ENCODE data around the gene GGTA1.
A peak's percentile ranks its signal among the peaks of the same experiment; 100 is the strongest.

Gene GGTA1

DNA sequence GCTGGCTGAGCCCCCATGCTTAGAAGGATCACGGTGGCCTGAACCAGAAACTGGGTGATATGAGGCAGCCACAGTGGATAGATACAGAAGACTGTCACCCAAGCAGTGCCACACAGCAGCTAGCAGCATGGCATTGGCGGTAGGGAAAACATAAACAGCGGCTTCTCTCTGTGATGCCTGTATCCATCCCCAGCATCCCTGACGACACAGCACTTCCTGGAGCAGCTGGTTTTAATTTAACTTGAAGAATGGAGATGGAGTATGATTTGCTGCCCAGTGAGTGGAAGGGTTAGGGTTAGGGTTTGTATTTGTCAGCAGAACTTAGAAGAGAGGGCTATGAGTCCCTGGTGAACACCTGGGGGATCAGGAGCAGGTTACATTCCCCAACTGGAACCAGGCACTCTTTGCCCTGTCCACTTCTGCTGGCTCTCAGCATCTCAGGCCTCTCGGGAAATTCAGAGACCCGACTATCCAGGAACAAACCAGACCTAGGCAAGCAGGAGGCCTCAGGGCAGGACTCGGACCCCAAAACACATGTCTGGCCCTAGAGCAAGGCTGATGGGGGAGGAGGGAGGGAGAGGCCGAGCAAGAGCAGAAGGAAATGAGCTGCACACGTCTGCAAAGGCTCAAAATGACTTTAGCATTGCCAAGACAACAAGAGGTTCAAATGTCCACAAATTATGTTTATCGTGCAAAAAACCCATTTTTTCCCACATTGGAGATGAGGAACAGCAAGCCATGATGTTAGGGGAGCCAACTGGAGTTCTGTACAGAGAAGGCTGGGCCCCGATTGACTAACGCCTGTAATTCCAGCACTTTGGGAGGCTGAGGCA, 6.5 kb upstream of the GGTA1 start:
- no peak for DNase-seq
- in situ Hi-C loops (cut with MboI; ENCODE audit: low pct_unique_long_range_greater_than_20kb, low sequenced_read_pairs): no loop called here

DNA sequence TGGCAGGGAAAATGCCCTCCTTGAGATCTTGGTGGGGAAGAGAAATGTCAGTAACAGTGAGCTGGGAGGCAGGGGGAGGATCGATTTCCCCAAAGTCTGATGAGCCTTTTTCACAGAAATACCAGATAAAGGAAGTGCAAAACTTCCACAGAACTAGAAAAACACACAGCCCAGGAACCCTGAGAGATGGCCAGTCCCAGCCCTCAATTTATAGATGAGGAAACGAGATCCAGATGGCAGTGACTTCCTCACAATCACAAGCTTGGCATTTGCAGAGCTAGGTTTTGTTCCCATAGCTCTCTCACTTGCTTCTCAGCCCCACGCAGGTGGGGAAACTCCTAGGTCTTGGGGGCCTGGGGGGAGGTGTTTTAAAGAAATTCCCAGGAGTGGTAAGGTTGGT, 3.8 kb upstream of the GGTA1 start:
- DNase-seq: peak; percentile 75
- in situ Hi-C loops (cut with MboI; ENCODE audit: low pct_unique_long_range_greater_than_20kb, low sequenced_read_pairs): no loop called here

DNA sequence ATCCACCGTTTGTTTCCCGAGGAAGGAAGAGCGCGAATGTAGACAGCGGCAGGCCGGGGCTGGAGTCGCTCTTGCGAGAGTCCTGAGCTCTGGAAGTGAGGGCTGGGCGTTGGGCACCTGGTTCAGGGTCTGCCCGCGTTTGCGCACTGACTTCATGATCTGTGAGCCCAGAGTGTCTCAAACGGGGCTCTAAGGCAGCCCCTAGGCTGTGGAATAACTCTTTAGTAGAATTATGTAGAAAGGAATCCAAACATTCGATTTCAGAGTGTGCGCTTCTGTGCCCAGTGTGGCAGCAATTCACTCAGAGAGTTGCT, 478 bp upstream of the GGTA1 start:
- DNase-seq: no peak
- in situ Hi-C loops (cut with MboI; ENCODE audit: low pct_unique_long_range_greater_than_20kb, low sequenced_read_pairs): no loop called here

DNA sequence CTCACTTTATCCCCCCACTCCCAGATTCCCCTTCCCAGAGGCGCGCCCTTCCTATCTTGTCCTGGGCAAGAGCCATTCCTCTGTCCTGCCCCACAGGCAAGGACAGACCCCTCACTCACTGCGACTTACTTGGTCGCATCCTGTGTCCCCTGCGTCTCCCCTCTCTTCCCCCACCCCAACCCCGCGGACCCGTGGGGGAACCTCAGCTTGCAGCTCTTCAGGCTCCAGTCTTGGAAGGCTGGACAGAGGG, 542 bp downstream of the GGTA1 start:
- DNase-seq: no peak
- in situ Hi-C loops (cut with MboI; ENCODE audit: low pct_unique_long_range_greater_than_20kb, low sequenced_read_pairs): no loop called here

DNA sequence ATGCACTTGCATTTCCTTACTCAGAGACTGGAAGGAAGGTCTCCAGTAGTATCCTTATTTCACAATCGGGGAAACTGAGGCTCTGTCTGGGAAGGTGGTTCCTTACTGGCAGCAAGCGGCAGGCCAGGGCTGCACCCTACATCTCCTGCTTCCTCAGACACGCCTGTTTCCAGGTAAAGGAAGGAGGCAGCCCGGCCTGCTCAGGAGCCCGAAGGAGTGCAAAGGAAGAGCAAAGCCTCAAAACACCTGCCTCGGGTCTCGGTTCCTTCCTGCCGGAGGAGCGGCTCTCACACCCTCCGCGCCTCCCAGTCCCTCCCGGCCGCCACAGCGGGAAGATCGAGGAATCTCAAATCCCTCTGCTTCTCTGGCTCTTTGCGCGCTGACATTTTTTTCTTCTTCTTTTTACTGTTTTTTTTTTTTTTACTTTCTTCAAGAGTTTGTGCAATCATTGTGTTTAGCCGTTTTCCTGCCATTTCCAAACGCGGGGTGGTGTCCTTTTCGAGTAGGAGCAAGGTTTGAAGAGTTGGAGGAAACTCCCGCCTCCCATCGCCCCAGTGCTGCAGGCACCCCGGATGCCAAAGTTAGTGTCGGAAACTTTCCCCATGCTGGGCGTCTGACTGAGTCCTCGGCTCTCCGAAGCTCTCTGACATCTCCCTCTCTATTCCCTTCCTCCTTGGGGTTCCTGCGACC, 1.0 kb downstream of the GGTA1 start:
- in situ Hi-C loops (cut with MboI; ENCODE audit: low pct_unique_long_range_greater_than_20kb, low sequenced_read_pairs): no loop called here
- DNase-seq: peak; percentile 37

DNA sequence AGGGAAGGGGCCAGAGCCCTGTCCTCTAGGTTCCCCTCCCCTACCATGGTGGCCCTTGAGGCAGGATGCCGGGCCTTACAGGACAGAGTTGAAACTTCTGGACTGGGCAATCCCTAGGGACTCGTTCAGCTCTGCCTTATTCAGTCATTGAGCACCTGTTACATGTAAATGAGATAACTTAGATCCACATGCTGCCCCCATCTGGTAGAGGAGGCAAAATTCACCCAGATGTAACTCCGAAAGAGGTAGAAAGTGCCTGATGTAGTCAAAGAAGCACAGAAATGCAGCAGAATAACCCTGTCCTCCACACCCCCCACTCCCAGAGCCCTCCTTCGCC, 1.5 kb downstream of the GGTA1 start:
- in situ Hi-C loops (cut with MboI; ENCODE audit: low pct_unique_long_range_greater_than_20kb, low sequenced_read_pairs): no loop called here
- DNase-seq: peak; percentile 89

DNA sequence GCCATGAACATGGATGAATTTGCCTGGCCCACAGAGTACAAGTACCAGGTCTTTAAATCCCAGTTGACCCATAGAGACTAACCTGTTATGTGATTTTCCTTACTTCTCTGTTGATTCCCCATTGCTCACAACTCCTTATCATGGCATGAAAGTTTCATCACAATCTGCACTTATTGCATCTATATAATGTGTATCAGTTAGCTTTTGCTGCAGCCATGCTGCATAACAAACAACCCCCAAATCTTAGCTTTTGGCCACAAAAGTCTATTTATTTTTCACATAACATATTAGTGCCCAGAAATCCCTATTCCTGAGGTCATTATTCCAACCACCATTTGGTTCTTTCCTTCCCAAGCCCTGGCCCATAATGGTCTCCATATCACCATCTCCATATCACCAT, 3.7 kb downstream of the GGTA1 start:
- in situ Hi-C loops (cut with MboI; ENCODE audit: low pct_unique_long_range_greater_than_20kb, low sequenced_read_pairs): no loop called here
- no peak for DNase-seq

DNA sequence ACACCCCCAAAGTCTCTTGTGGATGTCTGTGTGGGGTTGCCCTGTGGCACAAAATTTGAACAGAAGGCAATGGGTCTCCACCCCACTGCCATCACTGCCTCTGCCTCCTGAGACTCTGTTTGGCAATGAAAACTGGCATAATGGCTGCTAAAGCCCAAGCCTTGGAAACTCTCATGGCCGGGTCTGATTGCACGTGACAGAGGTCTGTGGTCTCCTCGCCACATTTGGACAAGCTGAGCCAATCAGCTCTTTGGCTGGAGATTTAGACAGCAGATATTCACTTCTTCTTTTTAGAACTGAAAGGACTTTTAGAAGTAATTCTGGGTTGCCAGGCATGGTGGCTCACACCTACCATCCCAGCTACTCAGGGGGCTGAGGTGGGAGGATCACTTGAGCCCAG, 5.5 kb downstream of the GGTA1 start:
- in situ Hi-C loops (cut with MboI; ENCODE audit: low pct_unique_long_range_greater_than_20kb, low sequenced_read_pairs): no loop called here
- DNase-seq: peak; percentile 65

DNA sequence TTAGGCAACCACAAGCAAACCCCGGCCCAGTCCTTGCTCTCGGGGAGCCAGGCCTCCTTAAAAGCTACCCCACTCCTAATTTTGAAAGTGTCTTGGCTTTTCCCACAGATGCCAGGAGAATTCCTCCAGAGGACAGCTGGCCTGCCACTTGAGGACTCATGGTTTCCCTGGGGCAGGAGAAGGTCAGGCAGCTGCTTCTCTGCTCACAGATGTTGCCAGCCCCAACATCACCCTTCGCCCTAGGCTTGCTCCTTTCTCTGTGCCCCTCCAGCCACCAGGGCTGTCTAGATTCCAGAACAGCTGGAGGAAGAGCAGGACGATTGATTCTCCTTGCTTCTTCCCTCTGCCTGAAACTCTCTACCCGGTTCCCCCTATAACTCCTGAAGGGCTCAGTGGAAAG, 8.5 kb downstream of the GGTA1 start:
- in situ Hi-C loops (cut with MboI; ENCODE audit: low pct_unique_long_range_greater_than_20kb, low sequenced_read_pairs): no loop called here
- no peak for DNase-seq

DNA sequence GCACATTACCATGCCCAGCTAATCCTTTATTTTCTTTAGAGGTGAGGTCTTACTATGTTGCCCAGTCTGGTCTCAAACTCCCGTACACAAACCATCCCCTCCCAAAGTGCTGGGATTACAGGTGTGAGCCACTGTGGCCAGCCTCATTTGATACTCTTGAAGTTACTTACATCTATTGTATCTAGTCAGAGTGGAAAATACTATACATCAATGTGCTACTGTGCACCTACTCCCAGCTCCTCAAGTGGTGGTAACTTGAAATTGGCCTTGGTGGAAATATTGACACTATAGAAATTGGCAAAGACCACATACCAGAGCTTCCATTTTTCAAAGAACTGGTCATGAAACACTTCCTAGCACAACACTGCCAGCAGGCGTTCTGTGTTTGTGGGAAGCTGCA, 10.3 kb downstream of the GGTA1 start:
- in situ Hi-C loops (cut with MboI; ENCODE audit: low pct_unique_long_range_greater_than_20kb, low sequenced_read_pairs): no loop called here

DNA sequence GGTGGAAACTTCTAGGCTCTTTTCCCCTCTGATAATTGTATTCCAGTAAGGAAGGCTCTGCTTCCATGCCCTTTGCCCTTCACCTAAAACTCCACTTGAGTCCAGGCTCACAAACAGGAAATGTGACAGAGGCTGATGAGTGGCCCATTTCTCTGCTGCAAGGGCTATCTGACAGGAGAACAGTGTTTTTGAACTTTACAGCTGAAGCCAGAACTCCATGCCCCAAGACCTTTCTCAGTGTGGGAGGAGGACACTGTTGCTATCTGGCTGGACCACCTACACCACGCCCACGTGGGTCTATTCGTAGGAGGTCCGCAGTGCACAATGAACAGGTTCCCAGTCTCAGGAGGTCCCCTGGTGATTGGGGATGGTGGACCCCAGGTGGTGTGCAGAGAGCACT, 13.6 kb downstream of the GGTA1 start:
- DNase-seq: no peak
- in situ Hi-C loops (cut with MboI; ENCODE audit: low pct_unique_long_range_greater_than_20kb, low sequenced_read_pairs): no loop called here

More for the DNA sequence above, 10.3 kb downstream of the GGTA1 start:
- DNase-seq: no peak

DNA sequence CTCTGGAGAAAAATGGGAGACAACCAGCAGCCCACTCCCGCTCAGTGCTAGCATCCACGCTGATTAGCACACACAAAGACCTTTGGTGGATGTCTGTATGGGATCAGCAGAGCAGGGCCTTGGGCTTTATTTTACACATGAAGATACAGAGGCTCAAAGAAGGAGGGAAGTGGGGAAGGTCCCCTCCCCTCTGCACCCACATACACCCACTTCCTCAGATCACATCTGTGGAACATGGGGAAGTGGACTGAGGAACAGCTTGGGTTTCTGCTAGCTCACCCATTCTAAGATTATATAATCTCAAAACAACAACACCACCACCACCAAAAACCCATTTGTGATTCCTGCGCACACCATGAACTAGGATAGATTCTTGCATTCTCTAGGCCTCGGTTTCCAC, 14.0 kb downstream of the GGTA1 start:
- in situ Hi-C loops (cut with MboI; ENCODE audit: low pct_unique_long_range_greater_than_20kb, low sequenced_read_pairs): no loop called here
- peak; percentile 73 for DNase-seq

DNA sequence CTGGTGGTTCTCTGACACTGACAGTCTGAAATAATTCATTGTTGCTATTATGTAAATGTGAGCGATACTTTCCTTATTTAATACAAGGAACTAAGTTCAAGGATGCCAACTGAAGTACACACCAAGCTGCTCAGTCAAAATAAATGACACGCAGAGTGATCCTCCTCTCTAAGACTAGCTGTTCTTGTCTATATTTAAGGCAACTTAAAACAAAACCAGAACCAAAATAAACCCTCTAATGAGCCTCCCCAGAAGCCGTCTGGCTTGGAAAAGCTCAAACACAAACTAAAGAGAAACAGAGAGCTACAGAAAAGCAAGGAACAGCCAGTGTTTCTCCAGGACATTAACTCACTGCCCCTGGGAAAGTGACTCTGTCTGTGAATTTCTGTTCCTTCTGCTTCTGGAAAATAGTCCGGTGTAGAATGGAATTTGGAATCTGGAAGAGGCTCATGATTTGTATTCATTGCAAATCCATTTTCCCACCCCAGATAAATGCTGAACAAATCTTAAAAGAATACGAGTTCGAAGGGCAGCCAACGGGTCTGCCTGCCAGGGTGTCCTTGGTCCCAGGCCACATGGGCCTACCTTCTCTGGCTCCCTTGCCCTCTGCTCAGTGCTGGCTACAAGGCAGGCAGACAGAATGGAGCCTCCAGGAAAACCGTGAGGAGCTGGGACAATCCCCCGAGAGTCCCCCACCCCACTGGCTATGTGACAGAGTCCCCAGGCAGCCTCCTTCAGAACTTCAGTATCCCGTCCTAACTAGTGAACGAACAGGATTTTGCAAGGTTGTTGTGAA, 14.8 kb downstream of the GGTA1 start:
- in situ Hi-C loops (cut with MboI; ENCODE audit: low pct_unique_long_range_greater_than_20kb, low sequenced_read_pairs): no loop called here
- DNase-seq: no peak

DNA sequence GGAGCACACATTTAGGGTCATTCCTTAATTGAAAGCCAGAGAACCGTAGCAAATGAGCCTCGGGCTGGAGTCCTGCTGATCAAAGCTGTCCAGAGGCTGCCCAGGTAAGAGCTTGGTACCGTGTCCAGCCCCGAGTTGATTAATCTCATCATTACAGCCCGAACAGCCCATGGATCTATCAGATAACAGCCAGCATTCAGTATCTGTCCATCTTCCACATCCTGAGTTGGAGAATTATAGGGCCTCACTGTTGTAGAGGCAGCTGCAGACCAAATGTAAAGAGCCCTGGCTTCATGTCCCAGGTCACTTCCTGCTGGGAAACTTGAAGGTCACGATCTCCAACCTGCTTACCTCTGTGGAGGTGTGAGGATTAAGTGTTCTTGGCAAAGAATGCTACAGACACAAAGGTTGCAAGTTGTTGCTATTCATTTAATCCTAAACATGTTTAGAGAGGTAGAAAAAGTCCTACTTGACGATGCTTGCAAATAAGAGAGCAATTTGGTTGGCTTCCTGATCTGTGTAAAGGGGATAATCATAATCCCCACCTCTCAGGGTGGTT, 16.1 kb downstream of the GGTA1 start:
- in situ Hi-C loops (cut with MboI; ENCODE audit: low pct_unique_long_range_greater_than_20kb, low sequenced_read_pairs): no loop called here
- no peak for DNase-seq

DNA sequence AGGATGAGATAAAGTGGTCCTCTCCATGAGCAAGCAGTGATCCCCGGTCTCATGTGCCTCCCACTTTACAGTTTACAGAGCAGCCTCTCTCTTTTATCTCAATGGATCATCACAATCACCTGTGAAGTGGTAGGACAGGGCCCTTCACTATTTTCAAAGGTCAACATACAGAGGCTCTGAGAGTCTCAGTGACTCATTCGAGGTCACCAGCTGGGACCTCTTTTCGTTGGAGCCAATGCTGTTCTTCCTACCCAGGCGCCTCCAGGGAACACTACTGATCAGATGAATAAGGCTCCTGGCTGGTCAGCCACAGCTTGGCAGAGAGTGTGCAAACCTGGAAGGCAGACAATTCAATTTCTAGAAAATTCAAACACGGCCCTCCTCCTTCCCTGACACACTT, 16.6 kb downstream of the GGTA1 start:
- in situ Hi-C loops (cut with MboI; ENCODE audit: low pct_unique_long_range_greater_than_20kb, low sequenced_read_pairs): no loop called here
- DNase-seq: no peak

DNA sequence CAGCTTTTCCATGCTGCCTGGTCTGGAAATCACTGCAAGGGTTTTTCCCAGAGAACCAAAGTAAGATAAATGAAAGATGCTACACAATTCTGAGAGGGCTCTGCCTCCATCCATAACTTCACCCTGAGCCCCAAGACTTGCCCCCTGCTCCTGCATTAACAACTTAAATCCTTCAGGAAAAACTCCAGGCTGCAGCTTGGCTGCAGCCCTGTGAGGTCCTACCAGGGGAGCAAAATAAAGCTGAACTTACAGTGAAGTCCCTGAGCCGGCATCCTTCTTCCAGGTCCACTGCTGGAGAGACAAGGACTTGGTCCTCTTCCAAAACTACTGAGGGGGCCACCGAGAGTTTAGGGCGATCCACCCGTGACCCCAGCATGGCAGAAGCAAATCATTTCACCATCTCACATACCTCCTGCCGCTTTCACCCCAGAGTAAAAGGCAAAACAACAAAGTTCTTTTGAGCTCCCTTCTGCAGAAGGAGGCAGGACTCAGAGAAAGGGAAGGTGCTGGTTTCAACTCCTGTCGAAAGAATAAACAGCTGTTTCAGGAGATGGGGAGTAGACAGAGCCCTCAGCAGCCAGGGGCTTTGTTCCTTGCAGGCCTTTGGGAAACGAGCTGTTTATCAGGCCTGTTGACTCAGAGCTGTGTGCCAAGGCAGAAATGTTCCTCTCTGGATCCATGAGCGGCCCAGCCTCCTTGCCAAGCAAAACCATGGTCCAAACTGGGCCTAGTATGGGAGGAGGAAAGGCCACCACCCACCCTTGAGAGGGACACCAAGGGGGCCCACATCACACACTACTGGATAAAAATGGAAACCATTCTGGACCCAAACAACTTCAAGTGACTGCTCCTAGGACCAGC, 20.6 kb downstream of the GGTA1 start:
- in situ Hi-C loops (cut with MboI; ENCODE audit: low pct_unique_long_range_greater_than_20kb, low sequenced_read_pairs): no loop called here

DNA sequence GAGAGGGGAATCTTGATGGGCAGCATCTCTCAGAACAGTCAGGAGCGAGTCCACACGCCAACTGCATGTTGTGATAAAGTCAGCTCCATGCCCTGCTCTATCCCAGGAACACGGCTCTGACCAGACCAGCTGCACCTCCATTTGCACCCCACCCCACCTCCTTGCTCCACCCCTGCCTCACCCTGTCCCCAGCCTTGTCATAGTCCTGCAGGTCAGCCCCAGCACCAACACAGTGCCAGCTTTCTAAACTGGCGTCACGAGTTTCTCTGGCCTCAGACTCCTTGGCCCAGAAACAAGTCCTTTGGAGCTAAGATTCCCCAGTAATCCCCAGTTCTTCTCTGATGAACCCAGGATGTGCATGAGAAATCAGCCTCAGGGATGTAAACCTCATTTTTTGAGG, 23.5 kb downstream of the GGTA1 start:
- no peak for DNase-seq
- in situ Hi-C loops (cut with MboI; ENCODE audit: low pct_unique_long_range_greater_than_20kb, low sequenced_read_pairs): no loop called here

More for the DNA sequence above, 20.6 kb downstream of the GGTA1 start:
- DNase-seq: no peak

DNA sequence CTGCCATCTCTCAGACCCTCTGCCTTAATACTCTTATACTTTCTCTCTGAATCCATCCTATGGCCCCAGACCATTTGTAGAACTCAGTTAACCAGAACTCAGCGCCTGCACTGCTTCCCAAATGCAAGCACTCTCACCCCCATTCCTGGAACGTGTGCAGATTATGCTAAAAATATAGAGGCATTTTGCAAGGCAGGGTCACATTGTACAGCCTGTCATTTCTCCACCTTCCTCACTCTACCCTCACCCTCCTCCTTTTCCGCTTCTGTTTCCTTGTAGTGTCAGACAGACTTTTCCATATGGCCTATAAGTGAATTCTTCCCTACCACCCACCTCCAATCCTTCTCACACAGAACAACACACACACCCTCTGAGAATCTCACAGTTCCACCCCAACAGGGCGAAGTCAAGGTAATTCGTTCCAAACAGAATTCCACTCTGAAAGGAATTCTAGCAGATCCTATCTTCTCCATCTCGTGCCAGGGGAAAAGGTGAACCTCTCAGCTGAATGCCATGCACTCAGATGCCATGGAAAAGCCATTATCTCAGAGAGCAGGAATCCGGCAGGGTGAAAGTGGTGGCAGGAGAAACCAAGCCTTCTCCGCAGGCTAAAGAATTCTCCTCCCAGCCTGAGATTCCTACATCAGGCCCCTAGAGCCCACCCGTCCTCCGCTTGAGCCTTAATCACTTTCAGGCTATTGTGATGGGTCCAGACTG, 25.3 kb downstream of the GGTA1 start:
- in situ Hi-C loops (cut with MboI; ENCODE audit: low pct_unique_long_range_greater_than_20kb, low sequenced_read_pairs): no loop called here

DNA sequence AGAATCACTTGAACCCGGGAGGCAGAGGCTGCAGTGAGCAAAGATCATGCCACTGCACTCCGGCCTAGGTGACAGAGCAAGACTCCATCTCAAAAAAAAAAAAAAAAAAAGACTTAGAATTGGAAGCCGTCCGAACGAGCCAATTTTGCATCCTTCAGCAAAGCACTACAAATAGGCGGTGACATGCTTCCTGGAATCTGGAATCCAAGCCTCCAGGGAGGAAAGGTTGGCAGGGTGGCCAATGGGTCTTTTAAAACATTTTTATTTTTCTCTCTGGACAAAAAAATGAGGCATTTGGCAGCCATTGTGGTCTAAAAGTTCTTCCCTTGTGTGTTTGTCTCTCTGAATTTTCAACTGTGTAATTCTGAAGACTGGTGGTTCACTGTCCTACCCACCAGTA, 26.4 kb downstream of the GGTA1 start:
- no peak for DNase-seq
- in situ Hi-C loops (cut with MboI; ENCODE audit: low pct_unique_long_range_greater_than_20kb, low sequenced_read_pairs): no loop called here

More for the DNA sequence above, 25.3 kb downstream of the GGTA1 start:
- no peak for DNase-seq
